IPS-18a (cell line): ENCODE measurements around the gene CRTC1.

Experiments used
- H3K27ac ChIP-seq: one replicate; pipeline ENCODE4 v1.5.1; 2013; ENCODE audit warnings: low read length
- H3K27me3 ChIP-seq: one replicate; pipeline ENCODE4 v1.6.1; 2013; ENCODE audit warnings: mild to moderate bottlenecking, low read length; ENCODE audit not compliant: control insufficient read depth, insufficient read depth
- H3K36me3 ChIP-seq: one replicate; pipeline ENCODE4 v1.6.1; 2013; ENCODE audit warnings: low read depth, low read length; ENCODE audit not compliant: control insufficient read depth
- H3K4me1 ChIP-seq: one replicate; pipeline ENCODE4 v1.6.1; 2013; ENCODE audit warnings: low read depth, low read length; ENCODE audit not compliant: control insufficient read depth
- H3K4me3 ChIP-seq: one replicate; pipeline ENCODE4 v1.5.1; 2013; ENCODE audit warnings: low read length
- H3K9ac ChIP-seq: one replicate; pipeline ENCODE4 v1.6.1; 2013; ENCODE audit warnings: mild to moderate bottlenecking, low read length, moderate library complexity
- H3K9me3 ChIP-seq: one replicate; pipeline ENCODE4 v1.6.1; 2013; ENCODE audit warnings: low read depth, low read length; ENCODE audit not compliant: control insufficient read depth

The CRTC1 gene

GRCh38 chr19:18696023-18696422, 12.5 kb downstream of the CRTC1 start:
- H3K27me3 ChIP-seq: peaks cover 16% of the 10 kb centered on the region
- no peaks in the 10 kb centered on the region for H3K36me3 ChIP-seq
- H3K4me3 ChIP-seq: no peak overlapping the region
- peaks cover 6% of the 10 kb centered on the region for H3K4me1 ChIP-seq
- no peak overlapping the region for H3K9ac ChIP-seq
- H3K9me3 ChIP-seq: no peaks in the 10 kb centered on the region
- H3K27ac ChIP-seq: no peak overlapping the region

GRCh38 chr19:18697680-18698079, 14.2 kb downstream of the CRTC1 start:
- Histone ChIP-seq H3K27me3 (peaks cover 16% of the 10 kb centered on the region), H3K9me3 (no peaks in the 10 kb centered on the region), H3K4me1 (peaks cover 6% of the 10 kb centered on the region), H3K36me3 (no peaks in the 10 kb centered on the region), H3K27ac (no peak overlapping the region), H3K9ac (no peak overlapping the region), H3K4me3 (no peak overlapping the region)

GRCh38 chr19:18698321-18699167, 15.1 kb downstream of the CRTC1 start:
- Histone ChIP-seq H3K9ac (no peak overlapping the region), H3K27me3 (peaks cover 16% of the 10 kb centered on the region), H3K4me1 (peaks cover 6% of the 10 kb centered on the region), H3K9me3 (no peaks in the 10 kb centered on the region), H3K27ac (no peak overlapping the region), H3K36me3 (no peaks in the 10 kb centered on the region), H3K4me3 (no peak overlapping the region)

DNA sequence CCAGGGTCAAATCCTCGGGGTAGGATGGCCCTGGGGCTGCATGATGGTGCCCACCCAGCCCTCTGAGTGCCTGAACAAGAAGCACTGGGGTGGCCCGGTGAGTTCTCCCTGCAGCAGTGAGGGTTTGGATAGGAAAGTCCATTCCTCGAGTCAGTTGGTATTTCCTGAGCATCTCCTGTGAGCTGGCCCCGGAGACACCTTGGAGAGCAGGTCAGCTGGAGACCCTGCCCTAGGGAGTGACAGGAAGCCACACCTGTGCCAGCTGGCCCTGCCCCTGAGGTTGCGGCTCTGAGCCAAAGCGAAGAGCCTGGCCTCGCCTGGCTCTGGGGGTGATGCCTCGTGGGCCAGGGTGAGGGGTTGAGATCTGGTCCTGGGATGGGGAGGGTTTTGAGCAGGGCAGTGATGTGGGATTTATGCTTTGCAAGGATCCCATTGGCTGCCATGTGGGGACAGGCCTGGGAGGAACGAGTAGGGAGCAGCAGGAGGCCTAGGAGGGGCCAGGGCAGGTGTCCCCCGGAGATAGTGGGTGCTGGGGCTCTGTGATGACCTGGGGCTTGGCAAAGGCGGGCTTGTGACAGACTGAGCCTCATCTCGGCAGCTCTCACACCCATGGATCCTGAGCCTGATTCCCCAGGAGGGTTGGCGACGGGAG, 16.0 kb downstream of the CRTC1 start:
- H3K9ac ChIP-seq: no peak overlapping the region
- peaks cover 16% of the 10 kb centered on the region for H3K27me3 ChIP-seq
- H3K27ac ChIP-seq: no peak overlapping the region
- peaks cover 6% of the 10 kb centered on the region for H3K4me1 ChIP-seq
- no peaks in the 10 kb centered on the region for H3K36me3 ChIP-seq
- H3K9me3 ChIP-seq: no peaks in the 10 kb centered on the region
- H3K4me3 ChIP-seq: no peak overlapping the region

- Histone ChIP-seq H3K27ac (no peak overlapping the region), H3K27me3 (peaks cover 16% of the 10 kb centered on the region), H3K4me3 (peak overlapping the region; percentile 66), H3K4me1 (peaks cover 6% of the 10 kb centered on the region), H3K36me3 (no peaks in the 10 kb centered on the region), H3K9me3 (no peaks in the 10 kb centered on the region), H3K9ac (no peak overlapping the region)
These were observed 17.2 kb downstream of the CRTC1 start for GRCh38 chr19:18700501-18701249.

GRCh38 chr19:18701250-18701608, 17.7 kb downstream of the CRTC1 start:
- no peak overlapping the region for H3K27ac ChIP-seq
- H3K4me3 ChIP-seq: peak overlapping the region; percentile 66
- H3K4me1 ChIP-seq: peaks cover 6% of the 10 kb centered on the region
- no peaks in the 10 kb centered on the region for H3K36me3 ChIP-seq
- peaks cover 16% of the 10 kb centered on the region for H3K27me3 ChIP-seq
- H3K9ac ChIP-seq: no peak overlapping the region
- H3K9me3 ChIP-seq: no peaks in the 10 kb centered on the region

- no peak overlapping the region for H3K9ac ChIP-seq
- H3K27me3 ChIP-seq: peaks cover 9% of the 10 kb centered on the region
- peaks cover 6% of the 10 kb centered on the region for H3K4me1 ChIP-seq
These were observed 20.6 kb downstream of the CRTC1 start for GRCh38 chr19:18704054-18704453.

GRCh38 chr19:18704971-18705370, 21.5 kb downstream of the CRTC1 start:
- Histone ChIP-seq H3K9ac (no peak overlapping the region), H3K27me3 (peaks cover 3% of the 10 kb centered on the region), H3K27ac (no peak overlapping the region), H3K4me3 (no peak overlapping the region), H3K36me3 (no peaks in the 10 kb centered on the region), H3K4me1 (peaks cover 6% of the 10 kb centered on the region), H3K9me3 (no peaks in the 10 kb centered on the region)

More at GRCh38 chr19:18704054-18704453, 20.6 kb downstream of the CRTC1 start:
- H3K27ac ChIP-seq: no peak overlapping the region
- no peaks in the 10 kb centered on the region for H3K36me3 ChIP-seq
- no peak overlapping the region for H3K4me3 ChIP-seq
- no peaks in the 10 kb centered on the region for H3K9me3 ChIP-seq

GRCh38 chr19:18708452-18709231, 25.2 kb downstream of the CRTC1 start:
- Histone ChIP-seq H3K27ac (no peak overlapping the region), H3K36me3 (no peaks in the 10 kb centered on the region), H3K4me3 (no peak overlapping the region), H3K9ac (no peak overlapping the region), H3K4me1 (no peaks in the 10 kb centered on the region), H3K9me3 (no peaks in the 10 kb centered on the region), H3K27me3 (no peaks in the 10 kb centered on the region)

DNA sequence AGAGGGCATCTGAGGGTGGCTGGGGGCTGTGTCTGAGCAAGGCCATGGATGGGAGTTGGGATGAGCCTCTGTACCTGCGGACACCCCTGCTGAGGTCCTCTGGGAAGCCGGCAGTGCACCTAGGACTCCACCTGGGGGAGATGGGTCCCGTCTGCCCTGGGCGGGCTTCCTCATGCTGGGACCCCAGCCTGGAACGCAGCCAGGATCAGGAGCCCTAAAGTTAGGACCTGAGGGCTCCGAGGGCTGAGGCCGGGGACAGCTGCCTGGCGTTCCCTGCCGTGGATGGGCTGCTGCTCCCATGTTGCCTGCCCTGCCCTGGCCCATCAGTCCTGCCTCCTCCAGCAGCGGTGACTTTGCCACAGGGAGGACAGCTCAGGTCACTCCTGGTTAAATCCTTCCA, 26.1 kb downstream of the CRTC1 start:
- Histone ChIP-seq H3K9me3 (no peaks in the 10 kb centered on the region), H3K36me3 (no peaks in the 10 kb centered on the region), H3K27me3 (no peaks in the 10 kb centered on the region), H3K9ac (no peak overlapping the region), H3K27ac (no peak overlapping the region), H3K4me3 (no peak overlapping the region), H3K4me1 (no peaks in the 10 kb centered on the region)

DNA sequence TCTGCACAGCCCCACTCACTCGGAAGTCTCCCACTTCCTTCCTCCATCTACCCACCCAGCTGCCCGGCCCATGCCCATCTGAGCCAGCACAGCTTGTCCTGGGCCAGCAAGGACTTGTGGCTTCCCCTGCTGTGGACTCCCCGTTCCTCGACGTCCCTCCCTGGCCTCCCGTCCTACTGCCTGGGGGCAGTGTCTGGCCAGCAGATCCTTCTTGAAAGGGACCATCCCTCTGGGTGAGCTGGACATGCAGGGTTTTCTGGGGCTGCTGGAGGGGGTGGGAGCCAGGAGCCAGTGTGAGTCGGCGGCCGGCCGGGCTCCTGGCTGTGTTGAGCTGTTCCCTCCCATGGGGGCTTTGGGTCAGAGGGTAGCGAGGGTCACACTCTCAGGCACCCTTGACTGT, 26.7 kb downstream of the CRTC1 start:
- Histone ChIP-seq H3K9me3 (no peaks in the 10 kb centered on the region), H3K4me1 (no peaks in the 10 kb centered on the region), H3K36me3 (no peaks in the 10 kb centered on the region), H3K4me3 (no peak overlapping the region), H3K27me3 (no peaks in the 10 kb centered on the region), H3K27ac (no peak overlapping the region), H3K9ac (no peak overlapping the region)
